SJCRH30 (cell line): ENCODE data around the gene NTRK3. TPM values are rescaled to one million over a fixed set of nuclear protein-coding genes. Genes with fewer than 3 reads are reported as not detected.

Source experiments
- DNase-seq, 2 experiments: peaks; one replicate each; pipeline ENCODE4 v3.0.0-alpha.2; 2015 to 2020
- H3K27ac ChIP-seq: fragments of 250-450 bp; sonication (Bioruptor Pico); 2 replicates; pipeline ENCODE4 v1.5.1; 2020; ENCODE audit warnings: mild to moderate bottlenecking, moderate library complexity
- H3K27me3 ChIP-seq: fragments of 250-450 bp; sonication (Bioruptor Pico); 2 replicates; pipeline ENCODE4 v1.5.1; 2020; ENCODE audit warnings: mild to moderate bottlenecking, moderate library complexity
- H3K36me3 ChIP-seq: fragments of 250-450 bp; sonication (Bioruptor Pico); 2 replicates; pipeline ENCODE4 v1.5.1; 2020; ENCODE audit warnings: mild to moderate bottlenecking, moderate library complexity
- H3K4me1 ChIP-seq: fragments of 250-450 bp; sonication (Bioruptor Pico); 2 replicates; pipeline ENCODE4 v1.5.1; 2020; ENCODE audit warnings: mild to moderate bottlenecking, moderate library complexity
- H3K4me3 ChIP-seq: fragments of 250-450 bp; sonication (Bioruptor Pico); 2 replicates; pipeline ENCODE4 v1.5.1; 2020; ENCODE audit warnings: mild to moderate bottlenecking, moderate library complexity
- H3K9me3 ChIP-seq: fragments of 250-450 bp; sonication (Bioruptor Pico); replicated peaks from 2 replicates; pipeline ENCODE4 v1.5.1; 2020; ENCODE audit warnings: mild to moderate bottlenecking, moderate library complexity
- total RNA-seq: library from RNA; depleted of rRNA; stranded (reverse); fragments of >200 nt; shearing (Covaris generic); gene quantifications from 2 replicates; pipeline ENCODE4 v1.2.3, GENCODE V29; 2014; rRNA removed

The NTRK3 gene
- total RNA-seq, 1 experiment from 2014 or later: 7.6 TPM

- no peak for DNase-seq
- Histone ChIP-seq H3K27ac (no peak overlapping the region), H3K4me1 (no peaks in the 10 kb centered on the region), H3K27me3 (no peaks in the 10 kb centered on the region), H3K9me3 (no peaks in the 10 kb centered on the region; the same call in 1 of the 2 replicates), H3K36me3 (no peaks in the 10 kb centered on the region), H3K4me3 (no peak overlapping the region)
These were observed 430.3 kb downstream of the NTRK3 start for GRCh38 chr15:87826119-87826747.

- no peak for DNase-seq
- Histone ChIP-seq H3K9me3 (peaks cover 3% of the 10 kb centered on the region; the same call in 1 of the 2 replicates), H3K4me1 (no peaks in the 10 kb centered on the region), H3K36me3 (no peaks in the 10 kb centered on the region), H3K27me3 (no peaks in the 10 kb centered on the region), H3K4me3 (no peak overlapping the region), H3K27ac (no peak overlapping the region)
These were observed 437.8 kb downstream of the NTRK3 start for GRCh38 chr15:87818756-87819155.

- H3K27me3 ChIP-seq: no peaks in the 10 kb centered on the region
- no peaks in the 10 kb centered on the region for H3K4me1 ChIP-seq
- H3K27ac ChIP-seq: no peak overlapping the region
- peaks cover 3% of the 10 kb centered on the region; the same call in 1 of the 2 replicates for H3K9me3 ChIP-seq
- no peak for DNase-seq
- no peaks in the 10 kb centered on the region for H3K36me3 ChIP-seq
- H3K4me3 ChIP-seq: no peak overlapping the region
These were observed 439.0 kb downstream of the NTRK3 start for GRCh38 chr15:87817553-87817952.

- Histone ChIP-seq H3K4me3 (no peak overlapping the region), H3K27me3 (no peaks in the 10 kb centered on the region), H3K27ac (no peak overlapping the region)
These were observed 439.7 kb downstream of the NTRK3 start for GRCh38 chr15:87816811-87817210.

GRCh38 chr15:87816016-87816415 lies 440.5 kb downstream of the NTRK3 start:
- no peak overlapping the region for H3K4me3 ChIP-seq
- H3K27me3 ChIP-seq: no peaks in the 10 kb centered on the region
- H3K36me3 ChIP-seq: no peaks in the 10 kb centered on the region
- H3K4me1 ChIP-seq: no peaks in the 10 kb centered on the region
- peaks cover 3% of the 10 kb centered on the region; the same call in 1 of the 2 replicates for H3K9me3 ChIP-seq
- DNase-seq: no peak
- H3K27ac ChIP-seq: no peak overlapping the region

More at GRCh38 chr15:87816811-87817210, 439.7 kb downstream of the NTRK3 start:
- H3K4me1 ChIP-seq: no peaks in the 10 kb centered on the region
- DNase-seq: no peak
- no peaks in the 10 kb centered on the region for H3K36me3 ChIP-seq
- peaks cover 3% of the 10 kb centered on the region; the same call in 1 of the 2 replicates for H3K9me3 ChIP-seq

Other genes with a start within 250 kb of the NTRK3 start
- gene MRPL46, start 210.6 kb upstream of the NTRK3 start, total RNA-seq: 32.1 and 34.1 TPM in 2 replicates
- 63.9 and 65.9 TPM in 2 replicates for gene MRPS11, start 211.0 kb upstream of the NTRK3 start, total RNA-seq